Smooth muscle cell of the brain vasculature (primary cell): ENCODE measurements around the gene CDH23.
A peak's percentile ranks its signal among the peaks of the same experiment; 100 is the strongest.
"Not testable (repeated sequence)": the region's sequence is repeated elsewhere in the genome, so short reads cannot be mapped to it uniquely, and the experiment has no call there.

ENCODE experiments used
- DNase-seq: peaks from one replicate; pipeline ENCODE4 v3.0.0-alpha.2; 2012; ENCODE audit warnings: low read depth, low spot score

CDH23 gene

DNA sequence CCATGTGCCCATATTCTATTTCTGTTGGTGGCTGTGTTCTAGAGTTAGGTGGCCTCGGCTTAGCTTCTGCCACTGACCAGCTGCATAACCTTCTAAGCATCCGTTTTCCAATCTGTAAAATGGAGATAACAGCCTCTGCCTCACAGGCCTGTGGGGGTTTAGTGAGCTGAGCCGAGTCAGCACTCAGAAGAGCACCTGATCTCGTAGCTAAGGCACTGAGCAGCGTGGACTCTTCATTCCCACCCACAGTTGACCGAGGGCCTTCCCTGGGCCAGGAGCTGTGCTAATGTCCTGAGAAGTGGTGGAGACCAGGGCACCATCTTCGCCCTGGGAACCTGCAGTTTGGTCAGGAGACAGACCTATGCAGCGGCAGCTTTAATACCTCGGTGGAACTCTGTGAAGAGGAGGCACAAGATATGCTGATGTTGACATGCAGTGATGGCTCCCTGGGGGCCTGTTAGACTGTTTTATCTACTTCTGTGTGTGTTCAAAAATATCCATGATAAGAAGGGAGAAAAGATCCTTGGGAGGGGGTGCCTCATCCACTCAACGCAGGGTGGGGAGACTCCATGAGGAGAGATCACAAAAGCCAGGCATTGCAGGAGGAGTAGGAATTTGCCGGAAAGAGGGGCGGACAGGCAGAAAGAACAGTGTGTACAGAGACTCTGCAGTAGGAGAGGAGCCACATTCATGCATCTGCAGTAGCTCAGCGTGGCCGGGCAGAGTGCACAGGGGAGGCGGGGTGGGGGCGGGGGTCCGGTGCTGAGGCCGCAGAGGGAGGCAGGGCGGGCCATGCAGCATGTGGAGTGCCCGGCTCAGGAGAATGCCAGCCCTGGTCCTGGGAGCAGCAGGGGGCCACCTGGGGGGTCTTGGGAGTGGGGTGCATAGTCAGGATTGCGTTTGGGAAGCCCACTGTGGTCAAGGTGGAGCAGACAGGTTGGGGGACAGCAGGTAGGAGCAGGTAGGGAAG lies 186.1 kb downstream of the CDH23 start:
- DNase-seq = no peak

DNA sequence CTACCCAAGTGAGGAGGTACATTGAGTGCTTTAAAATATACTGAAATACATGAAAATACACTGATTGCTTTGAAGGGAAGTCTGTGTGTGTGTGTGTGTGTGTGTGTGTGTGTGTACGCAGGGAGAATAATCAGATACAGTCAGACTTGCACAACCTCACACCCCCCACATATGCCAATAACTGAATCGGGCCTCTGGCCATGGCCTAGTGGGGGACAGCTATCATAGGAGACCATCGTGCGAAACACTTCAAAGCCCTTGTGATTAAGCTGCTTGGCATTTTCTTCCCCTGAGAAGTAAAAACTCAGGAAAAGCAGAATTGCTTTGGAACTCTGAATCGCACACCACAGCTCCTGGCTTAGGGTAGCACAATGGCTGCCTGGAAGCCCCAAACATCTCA lies 187.7 kb downstream of the CDH23 start:
- DNase-seq = no peak

DNA sequence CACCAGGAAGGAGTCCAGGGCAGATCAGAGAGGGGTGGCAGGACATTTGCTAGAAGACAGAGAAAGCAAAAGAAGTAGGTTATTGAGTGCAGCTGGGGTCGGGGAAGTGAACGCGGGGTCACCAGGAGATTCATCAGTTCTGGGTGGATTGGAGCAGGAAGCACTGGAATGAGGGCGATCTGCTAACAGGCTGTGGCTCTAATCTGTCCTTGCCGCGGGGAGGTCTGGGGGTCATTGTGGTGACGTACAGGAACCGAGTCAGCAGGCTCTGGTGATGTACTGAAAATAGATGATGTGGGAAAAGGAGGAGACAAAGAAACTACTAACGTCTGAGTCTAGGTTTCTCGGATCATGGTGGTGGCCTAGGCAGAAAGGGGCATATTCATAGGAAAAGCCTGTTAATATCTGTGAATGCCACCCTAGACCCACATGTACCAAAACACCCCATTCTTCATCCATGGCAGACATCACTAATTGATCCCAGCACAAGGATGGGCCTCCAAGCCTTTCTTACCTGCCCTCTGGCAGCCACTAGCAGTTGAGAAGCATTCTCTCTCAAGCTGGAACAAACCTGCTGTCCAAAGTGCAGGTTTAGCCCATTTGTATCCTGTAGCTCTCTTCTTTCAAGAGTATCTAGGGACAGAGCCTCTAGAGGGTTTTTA lies 188.3 kb downstream of the CDH23 start:
- DNase-seq = no peak

DNA sequence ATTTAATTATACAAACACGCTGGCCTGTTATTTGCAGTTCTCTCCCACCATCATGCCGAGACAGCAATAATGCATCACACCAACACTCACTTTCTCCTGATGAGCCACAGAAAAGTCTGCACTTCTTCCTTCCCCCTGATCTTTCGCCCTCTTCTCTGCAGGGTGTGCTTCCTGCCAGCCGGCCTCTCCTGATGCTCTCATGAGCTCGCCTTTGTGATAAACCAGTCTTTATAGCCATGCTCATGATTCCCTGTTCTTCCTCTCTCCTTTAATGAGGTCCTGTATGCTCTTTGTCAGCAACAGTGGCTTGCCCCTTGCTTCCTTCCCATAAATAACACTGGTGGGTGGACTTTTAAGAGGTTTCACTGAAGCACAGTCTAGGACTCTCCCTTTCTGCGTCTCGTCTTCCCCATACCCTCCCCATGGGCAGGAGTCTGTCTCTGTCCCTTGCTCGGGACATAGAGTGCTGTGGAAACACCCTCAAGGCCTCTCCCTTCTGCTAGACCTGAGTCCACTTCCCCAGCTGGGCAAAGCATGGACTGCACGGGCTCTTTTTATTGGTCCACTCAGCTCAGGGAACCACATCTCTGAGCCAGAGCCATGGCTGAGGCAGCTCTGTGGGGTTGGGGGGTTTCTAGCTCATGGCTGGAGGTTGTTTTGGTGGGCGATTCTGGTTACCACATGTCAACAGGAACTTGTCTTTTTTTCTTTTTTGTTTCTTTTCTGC lies 189.0 kb downstream of the CDH23 start:
- no peak for DNase-seq

DNA sequence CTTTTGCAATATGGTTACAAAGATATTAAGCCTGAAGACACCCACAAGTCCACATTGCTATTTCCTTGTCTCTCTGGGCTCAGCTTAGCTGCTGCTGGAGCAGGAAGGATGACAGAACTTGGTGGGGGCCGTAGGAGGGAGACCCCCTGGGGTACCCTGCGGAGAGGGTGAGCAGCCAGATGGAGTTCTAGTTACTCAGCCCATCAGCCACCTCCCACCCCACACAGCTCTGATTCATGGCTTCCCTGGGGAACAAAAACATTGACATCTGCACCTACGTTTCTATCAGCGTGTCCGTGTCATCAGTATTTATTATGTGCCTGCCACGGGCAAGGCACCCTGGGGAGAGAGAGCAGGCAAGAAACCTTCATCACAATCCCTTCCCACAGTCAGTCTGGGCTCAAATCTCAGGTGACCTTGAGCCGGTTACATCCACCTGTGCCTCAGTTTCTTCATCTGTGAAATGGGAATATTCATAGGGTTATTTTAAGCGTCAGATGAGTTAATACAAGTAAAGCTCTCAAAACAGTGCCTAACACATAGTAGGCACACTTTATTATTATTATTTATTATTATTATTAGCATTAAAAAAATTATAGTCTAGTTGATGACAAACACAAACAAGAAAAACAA lies 191.3 kb downstream of the CDH23 start:
- peak; percentile 80 for DNase-seq

DNA sequence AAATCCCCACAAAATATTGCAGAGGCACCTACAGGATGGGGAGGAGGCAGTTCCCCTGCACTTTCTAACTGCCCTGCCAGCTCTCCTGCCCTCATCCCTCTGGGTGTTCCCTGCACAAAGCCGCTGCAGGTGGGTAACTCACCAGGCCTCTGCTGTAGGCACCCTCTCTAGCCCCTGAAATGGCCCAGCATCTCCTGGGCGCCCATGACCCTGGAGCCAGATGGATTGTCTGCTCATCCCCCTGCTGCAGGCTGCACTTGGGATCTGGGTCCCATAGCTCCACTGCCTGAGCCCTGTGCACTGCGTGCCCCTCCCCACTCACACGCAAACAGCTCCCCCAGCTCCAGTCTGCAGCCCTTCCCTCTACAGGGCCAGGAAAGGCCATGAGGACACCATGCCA lies 192.0 kb downstream of the CDH23 start:
- no peak for DNase-seq

DNA sequence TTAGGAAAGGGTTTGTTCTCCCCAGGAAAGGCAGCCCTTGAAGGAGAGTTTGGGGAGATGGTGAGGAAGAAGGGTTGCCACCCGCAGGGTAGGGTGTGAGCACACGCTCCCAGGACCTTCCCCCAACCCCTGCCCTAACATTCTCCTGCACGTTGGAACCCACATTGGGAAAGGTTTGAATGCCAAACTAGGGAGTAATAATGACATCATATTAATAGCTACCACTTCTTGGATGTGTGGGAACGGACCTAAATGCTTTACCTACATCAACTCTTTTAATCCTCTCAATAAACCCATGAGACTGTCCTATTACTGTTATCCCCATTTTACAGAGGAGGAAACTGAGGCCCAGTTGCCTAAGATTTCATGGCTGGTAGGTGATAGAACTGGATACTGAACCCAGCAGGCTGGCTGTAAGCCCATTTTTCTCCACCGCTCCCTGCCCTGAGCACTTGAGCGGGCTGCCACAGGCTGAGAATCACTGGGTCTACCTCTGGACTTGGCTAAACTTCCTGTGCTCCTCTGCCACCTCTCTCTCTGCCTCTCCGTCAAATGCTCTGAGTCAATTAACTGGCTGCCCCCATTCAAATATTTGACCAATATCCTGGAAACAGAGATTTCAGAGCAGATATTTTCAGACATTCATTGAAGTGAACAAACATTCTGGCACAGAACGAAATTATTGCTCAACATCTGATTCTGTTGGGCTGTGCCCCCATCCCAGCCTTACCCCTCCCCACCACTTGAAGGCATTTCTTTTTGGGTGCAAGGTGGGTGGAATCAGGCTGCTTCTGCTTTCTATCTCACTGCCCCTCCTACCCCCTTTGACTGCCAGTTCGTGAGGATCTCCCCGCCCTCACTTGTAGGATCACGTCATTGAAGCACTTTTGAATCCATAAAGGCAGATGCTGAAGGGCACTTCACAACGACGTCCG lies 193.2 kb downstream of the CDH23 start:
- no peak for DNase-seq

DNA sequence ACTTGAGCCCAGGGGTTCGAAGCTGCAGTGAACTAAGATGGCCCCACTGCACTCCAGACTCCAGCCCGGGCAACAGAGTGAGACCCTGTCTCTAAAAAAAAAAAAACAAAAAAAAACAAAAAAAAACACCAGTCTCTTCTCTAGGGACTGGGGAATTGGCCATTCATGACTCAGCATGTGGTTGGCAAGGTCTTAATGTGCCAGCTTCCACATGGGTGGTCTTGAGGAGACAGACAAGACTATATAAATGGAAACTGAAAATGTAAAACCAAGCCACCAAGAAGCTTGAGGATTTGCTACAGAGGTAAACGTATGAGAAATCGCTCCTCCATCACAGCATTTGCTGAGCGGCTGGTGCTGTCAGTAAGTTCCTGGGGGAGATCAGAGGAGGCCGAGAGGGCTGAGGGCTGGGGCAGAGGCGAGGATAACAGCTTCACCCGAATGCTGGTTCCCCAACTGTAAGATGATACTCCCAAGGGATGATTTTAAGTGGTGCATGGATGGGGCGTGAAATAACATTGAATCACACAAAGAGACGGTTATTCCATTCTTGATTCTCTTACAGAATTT lies 194.1 kb downstream of the CDH23 start:
- no peak for DNase-seq

DNA sequence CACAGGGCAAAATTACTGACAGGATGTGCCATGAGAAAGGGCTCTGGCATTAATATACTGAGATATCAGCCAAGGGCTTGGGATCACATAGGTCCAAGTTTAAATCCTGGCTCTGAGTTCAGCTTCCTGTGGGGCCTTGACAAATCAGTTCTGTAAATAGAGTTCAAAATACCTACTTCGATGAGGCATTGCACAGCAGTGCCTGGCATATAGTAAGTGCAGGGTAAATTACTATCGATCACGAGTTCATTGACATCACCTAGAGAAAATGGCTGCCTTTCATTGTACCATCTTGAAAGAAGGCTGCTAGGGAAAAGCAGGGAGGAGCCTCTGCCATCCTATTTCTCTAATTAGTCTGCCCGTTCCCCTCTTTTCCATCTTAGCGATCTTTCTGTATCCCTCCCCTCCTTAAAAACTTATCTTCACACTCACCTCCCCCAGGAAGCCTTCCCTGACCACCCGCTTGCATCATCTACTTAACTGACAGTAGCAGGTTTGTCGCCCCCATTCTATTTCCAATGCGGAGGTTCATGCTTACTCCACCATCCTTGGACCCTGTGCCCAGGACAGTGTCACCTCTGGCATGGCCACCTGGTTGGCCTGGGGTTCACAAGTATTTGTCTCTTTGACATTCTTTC lies 198.3 kb downstream of the CDH23 start:
- DNase-seq = no peak

DNA sequence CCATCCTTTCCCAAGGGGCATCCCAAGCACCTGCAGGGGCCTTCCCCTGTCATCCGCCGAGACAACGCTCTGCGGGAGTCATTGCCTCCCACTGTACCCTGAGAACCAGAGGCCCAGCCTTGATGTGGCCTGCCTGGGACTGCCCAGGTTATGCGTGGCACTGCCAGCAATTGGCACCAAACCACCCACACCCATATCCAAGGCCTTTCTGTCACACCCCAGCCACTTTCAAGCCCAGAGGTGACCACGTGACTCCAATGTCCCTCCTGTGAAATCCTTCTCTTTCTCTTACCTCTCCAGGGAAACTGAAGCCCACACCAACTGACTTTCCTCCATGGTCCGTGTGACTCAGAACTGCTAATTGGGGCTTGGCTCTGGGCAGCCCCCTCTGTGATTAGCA lies 198.9 kb downstream of the CDH23 start:
- DNase-seq = no peak

DNA sequence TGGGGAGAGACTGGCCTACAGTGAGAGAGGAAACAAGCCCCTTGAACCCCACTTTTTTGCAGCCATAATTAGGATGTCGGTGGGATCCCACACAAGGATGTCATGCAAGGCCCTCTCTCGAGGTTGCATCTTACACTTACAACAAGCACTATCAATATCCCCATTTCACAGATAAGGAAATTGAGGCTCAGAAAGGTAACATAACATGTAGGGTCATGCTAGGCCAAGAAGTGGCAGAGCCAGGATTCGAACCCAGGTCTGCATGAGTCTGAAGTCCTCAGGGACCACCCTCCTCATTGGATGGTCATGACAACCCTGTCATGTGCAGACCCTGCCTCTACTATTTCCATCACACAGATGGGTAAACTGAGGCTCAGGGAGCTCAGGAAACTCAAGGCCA lies 199.4 kb downstream of the CDH23 start:
- DNase-seq = no peak

DNA sequence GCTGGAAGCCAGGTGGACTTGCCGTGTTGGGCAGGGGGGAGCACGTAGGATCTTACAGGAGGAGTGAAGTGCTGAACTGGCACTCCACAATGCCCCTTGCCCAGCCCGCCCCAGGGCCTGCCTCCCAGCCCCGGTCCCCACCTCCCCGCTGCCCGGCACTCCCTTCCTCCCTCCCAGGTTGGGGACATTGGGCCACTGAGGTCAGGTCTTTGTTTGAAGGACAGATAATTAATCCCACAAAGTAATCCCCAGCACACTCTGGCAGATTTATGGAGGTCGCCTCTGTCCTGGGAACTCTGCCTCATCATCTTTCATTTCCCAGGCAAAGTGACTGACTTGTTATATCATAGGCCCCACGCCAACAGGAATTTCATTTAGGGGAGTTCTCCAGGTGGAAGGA lies 200.0 kb downstream of the CDH23 start:
- DNase-seq = no peak

DNA sequence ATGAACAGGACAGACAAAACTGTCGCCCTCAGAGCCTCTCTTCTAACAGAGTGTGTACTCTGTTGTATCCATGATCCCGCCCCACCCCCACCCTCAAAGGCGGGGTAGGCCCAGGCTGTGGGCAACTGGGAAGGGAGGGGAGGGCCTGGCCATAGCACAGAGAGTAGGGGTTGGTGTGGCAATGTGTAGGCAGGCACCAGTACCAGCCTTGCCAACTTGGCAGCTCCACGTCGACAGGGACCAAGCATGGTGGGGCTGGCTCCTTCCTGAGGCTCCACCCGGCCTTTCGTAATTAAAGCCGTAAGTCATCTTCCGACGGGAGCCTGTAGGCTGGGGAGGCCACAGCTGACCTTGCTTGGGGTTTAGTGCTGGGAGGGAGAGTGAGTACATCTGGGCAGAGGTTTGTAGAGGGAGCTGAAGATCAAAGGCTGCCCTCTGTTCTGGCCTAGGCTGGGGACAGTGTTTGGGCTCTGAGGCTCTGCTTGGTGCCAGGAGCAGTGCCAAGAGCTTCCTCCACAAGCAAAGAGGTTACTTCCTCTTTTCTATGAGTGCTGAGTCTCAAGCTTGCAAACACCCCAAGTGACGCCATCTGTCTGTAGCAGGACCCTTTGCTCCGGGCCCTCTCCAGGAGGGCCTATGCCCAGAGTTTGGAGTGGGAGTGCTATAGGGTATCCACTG lies 201.2 kb downstream of the CDH23 start:
- no peak for DNase-seq

DNA sequence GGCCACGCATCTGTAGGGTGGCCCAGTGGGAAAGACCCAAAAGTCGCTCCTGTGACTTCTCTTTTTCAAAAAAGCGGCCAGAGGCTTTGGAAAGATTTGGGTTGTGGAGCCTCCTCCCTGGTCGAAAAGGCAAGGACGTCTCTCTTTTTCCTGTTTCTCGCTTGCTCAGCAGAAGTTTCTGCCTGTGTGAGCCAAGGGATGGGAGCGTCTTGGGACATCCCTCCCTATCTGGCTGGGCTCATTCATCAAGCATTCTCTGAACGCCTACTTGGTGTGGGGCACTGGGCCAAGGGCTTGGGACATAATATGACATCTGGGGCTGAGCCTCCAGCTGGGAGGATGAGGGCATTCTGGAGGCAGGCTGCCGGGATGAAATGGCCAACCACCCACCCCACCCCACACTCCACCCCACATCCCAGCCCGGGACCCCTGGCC lies 201.9 kb downstream of the CDH23 start:
- no peak for DNase-seq

DNA sequence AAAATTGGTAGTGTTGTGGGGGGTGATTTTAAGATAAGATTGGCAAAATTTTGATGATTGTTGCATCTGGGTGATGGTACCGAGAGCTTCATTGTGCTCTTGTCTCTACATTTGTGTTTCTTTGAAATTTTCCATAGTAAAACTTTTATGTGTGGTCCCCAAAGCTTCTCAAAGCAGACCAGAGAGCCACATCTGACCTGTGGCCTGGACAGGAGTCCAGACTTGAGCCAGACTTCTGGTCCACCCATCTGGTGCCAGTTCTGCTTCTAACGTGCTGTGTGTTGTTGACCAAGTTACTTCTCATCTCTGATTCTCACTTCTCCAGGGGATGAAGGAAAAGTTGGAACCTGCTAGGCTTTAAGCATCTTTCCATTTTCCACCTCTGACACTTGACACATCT lies 202.8 kb downstream of the CDH23 start:
- DNase-seq = no peak

DNA sequence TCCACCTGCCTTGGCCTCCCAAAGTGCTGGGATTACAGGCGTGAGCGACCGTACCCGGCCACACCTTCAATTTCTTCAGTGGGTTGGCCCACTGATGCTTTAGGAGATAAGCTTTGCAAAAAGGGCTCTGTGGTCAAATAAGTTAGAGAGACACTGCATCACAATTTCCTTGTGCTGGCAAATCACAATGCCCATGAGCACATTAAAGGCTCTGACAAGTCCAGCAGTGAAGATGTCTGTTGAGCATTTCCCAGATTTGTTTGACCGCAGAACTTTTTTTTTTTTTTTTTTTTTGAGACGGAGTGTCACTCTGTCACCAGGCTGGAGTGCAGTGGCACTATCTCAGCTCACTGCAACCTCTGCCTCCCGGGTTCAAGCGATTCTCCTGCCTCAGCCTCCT lies 203.5 kb downstream of the CDH23 start:
- not testable (repeated sequence) for DNase-seq

DNA sequence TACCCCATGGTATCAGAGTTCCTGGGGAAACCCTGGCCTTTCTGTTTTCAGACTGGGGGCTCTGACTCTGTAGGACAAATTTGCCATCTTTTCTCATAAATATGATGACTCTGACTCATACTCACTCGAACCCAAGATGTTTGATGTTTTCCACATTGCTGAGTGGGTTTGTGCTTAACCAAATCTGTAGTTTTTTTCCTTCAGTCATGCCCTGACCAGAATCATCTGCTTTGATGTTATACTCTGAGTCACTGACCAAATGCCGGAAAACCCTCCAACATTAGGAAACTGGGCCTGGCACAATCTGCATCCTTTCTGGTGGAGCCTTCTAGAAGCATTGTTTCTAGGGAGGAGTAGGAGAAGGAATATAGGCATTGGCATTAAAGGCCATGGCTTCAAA lies 204.1 kb downstream of the CDH23 start:
- no peak for DNase-seq

DNA sequence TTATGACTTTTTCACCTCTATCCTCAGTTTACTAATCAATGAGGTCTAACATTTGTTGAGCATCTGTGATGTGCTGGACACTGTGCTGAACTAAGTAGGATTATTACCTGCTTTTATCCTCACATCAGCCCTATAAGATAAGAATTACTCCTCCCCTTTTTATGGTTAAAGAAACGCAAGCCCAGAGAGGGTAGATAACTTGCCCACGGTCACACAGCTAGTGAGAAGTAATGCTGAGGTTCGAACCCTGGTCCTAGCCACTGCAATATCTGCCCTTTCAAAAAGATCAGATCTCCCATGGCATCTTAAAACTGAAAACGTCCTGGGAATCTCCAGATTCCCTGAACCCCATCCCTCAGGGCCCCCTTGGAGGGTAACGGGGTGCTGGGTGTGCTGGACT lies 204.6 kb downstream of the CDH23 start:
- DNase-seq = no peak

DNA sequence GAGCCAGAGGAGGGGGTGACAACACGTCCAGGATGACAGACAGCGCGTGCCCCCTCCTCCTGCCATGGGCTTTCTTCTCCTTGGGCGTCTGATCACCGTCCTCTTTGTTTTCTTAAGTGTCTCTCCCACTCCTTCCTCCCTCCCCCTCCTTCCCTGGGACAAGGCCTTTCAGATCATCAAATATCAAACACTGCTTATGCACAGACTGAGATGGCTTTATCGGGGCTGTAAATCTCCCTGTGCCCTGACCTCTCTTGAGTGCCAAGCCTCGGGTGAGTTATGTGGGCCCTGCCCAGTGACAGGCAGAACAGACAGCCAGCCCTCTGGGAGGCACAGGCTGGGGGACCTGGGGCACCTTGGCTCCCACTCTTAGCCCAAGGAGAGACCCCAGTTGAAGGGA lies 206.4 kb downstream of the CDH23 start:
- DNase-seq = no peak
